HUES6 (cell line): ENCODE results near the gene RNF19B.

Experiments used
- H3K27ac ChIP-seq: 2 replicates; pipeline ENCODE4 v1.7.0; 2013; ENCODE audit warnings: low read depth, mild to moderate bottlenecking, low read length, inconsistent platforms
- H3K27me3 ChIP-seq: 2 replicates; pipeline ENCODE4 v1.6.1; 2013; ENCODE audit warnings: low read length; ENCODE audit not compliant: control insufficient read depth, insufficient read depth
- H3K36me3 ChIP-seq: 2 replicates; pipeline ENCODE4 v1.6.1; 2013; ENCODE audit warnings: low read length; ENCODE audit not compliant: control insufficient read depth, insufficient read depth
- H3K4me1 ChIP-seq: 2 replicates; pipeline ENCODE4 v1.6.1; 2013; ENCODE audit warnings: low read length; ENCODE audit not compliant: control insufficient read depth, insufficient read depth
- H3K4me3 ChIP-seq: 2 replicates; pipeline ENCODE4 v1.5.1; 2013; ENCODE audit warnings: low read depth, low read length
- H3K9ac ChIP-seq: one replicate; pipeline ENCODE4 v1.6.1; 2013; ENCODE audit warnings: mild to moderate bottlenecking, low read length
- H3K9me3 ChIP-seq: 2 replicates; pipeline ENCODE4 v1.6.1; 2013; ENCODE audit warnings: low read depth, low read length; ENCODE audit not compliant: control insufficient read depth, insufficient read depth

RNF19B gene

DNA sequence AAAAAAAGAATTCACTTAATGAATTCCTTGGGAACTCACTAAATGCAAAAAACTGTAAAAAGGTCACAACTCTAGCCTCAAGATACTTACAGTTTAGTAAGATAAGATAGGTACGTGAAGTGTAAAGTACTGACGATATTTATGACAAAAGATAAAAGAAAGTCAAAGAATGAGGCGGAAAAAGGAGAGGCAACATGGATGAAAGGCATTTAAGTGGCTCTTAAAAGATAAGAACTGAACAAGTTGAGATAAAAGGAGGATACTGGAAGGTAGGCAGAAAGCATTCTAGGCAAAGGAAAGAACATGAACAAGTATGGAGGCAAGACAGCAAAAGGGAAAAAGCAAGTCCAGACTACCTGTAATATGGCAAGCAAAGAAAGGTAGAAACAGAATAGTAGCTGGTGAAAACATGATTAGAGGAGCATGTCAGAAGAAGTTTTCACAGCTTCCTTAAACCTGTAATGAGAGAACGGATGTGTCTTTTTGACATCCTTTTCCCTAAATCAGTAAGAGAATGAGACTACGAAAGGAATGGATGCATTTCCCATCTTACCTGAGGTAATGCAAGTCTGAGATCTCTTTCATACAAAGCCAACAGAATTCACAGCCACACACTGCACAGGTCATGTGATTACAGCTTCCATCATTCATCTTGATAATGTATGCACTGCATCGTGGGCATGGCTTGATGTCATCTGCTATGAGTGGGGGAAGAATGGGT, 16.8 kb downstream of the RNF19B start:
- no peak overlapping the region for H3K27ac ChIP-seq

DNA sequence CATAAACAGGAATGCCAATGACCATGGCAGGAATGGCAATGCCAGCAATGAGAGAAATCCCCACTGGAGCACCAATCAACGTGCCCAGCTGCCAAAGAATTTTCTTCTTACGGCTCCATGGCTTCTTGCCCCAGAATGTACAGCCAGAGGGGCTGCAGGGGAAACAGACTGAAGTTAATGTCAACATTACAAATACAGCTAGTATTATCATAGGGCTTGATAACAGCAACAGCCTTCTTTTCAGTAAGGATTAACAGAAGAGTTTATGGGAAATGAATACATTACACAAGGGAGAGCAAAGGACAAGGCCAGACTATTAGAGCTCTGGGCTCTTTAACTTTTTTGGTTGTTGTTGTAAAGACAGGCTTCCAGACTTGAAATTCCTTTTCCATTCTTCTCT, 18.2 kb downstream of the RNF19B start:
- no peaks in the 10 kb centered on the region for H3K9me3 ChIP-seq
- no peak overlapping the region for H3K9ac ChIP-seq
- no peaks in the 10 kb centered on the region for H3K27me3 ChIP-seq
- no peak overlapping the region for H3K27ac ChIP-seq
- H3K4me1 ChIP-seq = no peaks in the 10 kb centered on the region; the same call in 1 of the 2 replicates
- peaks cover 56% of the 10 kb centered on the region for H3K36me3 ChIP-seq
- H3K4me3 ChIP-seq = no peak overlapping the region

More for the DNA sequence above, 16.8 kb downstream of the RNF19B start:
- Histone ChIP-seq H3K9ac (no peak overlapping the region), H3K4me3 (no peak overlapping the region), H3K4me1 (no peaks in the 10 kb centered on the region; the same call in 1 of the 2 replicates), H3K36me3 (peaks cover 49% of the 10 kb centered on the region), H3K9me3 (no peaks in the 10 kb centered on the region), H3K27me3 (no peaks in the 10 kb centered on the region)

- no peaks in the 10 kb centered on the region for H3K9me3 ChIP-seq
- no peaks in the 10 kb centered on the region; the same call in 1 of the 2 replicates for H3K4me1 ChIP-seq
- no peak overlapping the region for H3K9ac ChIP-seq
- no peak overlapping the region for H3K27ac ChIP-seq
- H3K36me3 ChIP-seq = peaks cover 72% of the 10 kb centered on the region
- H3K27me3 ChIP-seq = no peaks in the 10 kb centered on the region
- H3K4me3 ChIP-seq = no peak overlapping the region
These were observed 20.4 kb downstream of the RNF19B start for GRCh38 chr1:32944180-32944579.

DNA sequence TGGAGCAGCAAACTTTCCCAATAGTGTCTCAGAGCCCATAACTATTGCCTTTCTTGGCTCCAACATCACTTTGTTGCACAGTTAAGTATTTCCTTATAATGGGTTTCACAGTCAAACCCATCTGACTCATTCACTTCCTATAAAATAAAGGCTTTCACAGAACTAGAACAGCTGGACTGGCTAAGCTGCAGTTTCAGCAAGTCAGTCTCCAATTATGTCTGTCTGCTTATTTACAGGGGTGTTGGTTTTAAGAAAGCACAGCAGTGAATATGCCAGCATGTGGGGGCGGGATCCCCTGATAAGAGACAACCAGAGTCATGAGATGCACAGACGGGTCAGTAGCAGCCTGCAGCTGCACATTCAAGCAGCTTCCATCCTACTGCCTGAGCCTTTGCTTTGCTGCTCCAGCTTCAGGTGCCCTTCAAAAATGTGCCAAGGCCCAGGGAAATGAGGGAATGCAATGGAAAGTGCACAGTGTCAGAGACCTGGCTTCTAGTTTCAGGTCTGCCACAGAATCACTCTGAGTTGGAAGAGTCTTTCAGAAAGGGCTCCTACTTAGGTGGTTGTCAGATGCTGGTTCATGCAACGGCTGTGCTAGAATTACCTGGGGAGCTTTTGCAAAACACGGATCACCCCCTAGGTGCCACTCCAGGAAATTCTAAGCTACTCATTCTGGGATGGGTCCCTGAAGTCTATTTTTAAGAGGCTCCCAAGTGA, 24.8 kb downstream of the RNF19B start:
- Histone ChIP-seq H3K27ac (no peak overlapping the region), H3K27me3 (no peaks in the 10 kb centered on the region), H3K36me3 (peaks cover 62% of the 10 kb centered on the region), H3K4me1 (no peaks in the 10 kb centered on the region), H3K9ac (no peak overlapping the region), H3K4me3 (no peak overlapping the region), H3K9me3 (no peaks in the 10 kb centered on the region)

- peaks cover 6% of the 10 kb centered on the region; the same call in 1 of the 2 replicates for H3K4me1 ChIP-seq
- no peak overlapping the region for H3K4me3 ChIP-seq
- H3K27ac ChIP-seq = no peak overlapping the region
- no peak overlapping the region for H3K9ac ChIP-seq
- no peaks in the 10 kb centered on the region for H3K9me3 ChIP-seq
- H3K27me3 ChIP-seq = no peaks in the 10 kb centered on the region
- peaks cover 40% of the 10 kb centered on the region for H3K36me3 ChIP-seq
These were observed 27.5 kb downstream of the RNF19B start for GRCh38 chr1:32937061-32937460.

GRCh38 chr1:32934535-32934934, 30.1 kb downstream of the RNF19B start:
- H3K27me3 ChIP-seq = no peaks in the 10 kb centered on the region
- H3K4me3 ChIP-seq = no peak overlapping the region
- H3K27ac ChIP-seq = no peak overlapping the region
- H3K9ac ChIP-seq = no peak overlapping the region
- H3K9me3 ChIP-seq = no peaks in the 10 kb centered on the region
- peaks cover 21% of the 10 kb centered on the region for H3K36me3 ChIP-seq
- H3K4me1 ChIP-seq = peaks cover 6% of the 10 kb centered on the region; the same call in 1 of the 2 replicates

GRCh38 chr1:32933742-32934322, 30.8 kb downstream of the RNF19B start:
- Histone ChIP-seq H3K27me3 (peaks cover 4% of the 10 kb centered on the region; the same call in 1 of the 2 replicates), H3K4me3 (no peak overlapping the region), H3K4me1 (peaks cover 6% of the 10 kb centered on the region; the same call in 1 of the 2 replicates), H3K9me3 (no peaks in the 10 kb centered on the region), H3K27ac (peak overlapping the region; percentile 0; the same call in 1 of the 2 replicates), H3K9ac (no peak overlapping the region), H3K36me3 (peaks cover 19% of the 10 kb centered on the region)

GRCh38 chr1:32931760-32932159, 32.8 kb downstream of the RNF19B start:
- Histone ChIP-seq H3K4me1 (peaks cover 8% of the 10 kb centered on the region; the same call in 1 of the 2 replicates), H3K27me3 (peaks cover 23% of the 10 kb centered on the region), H3K9me3 (no peaks in the 10 kb centered on the region), H3K27ac (no peak overlapping the region), H3K9ac (no peak overlapping the region), H3K36me3 (peaks cover 9% of the 10 kb centered on the region), H3K4me3 (no peak overlapping the region)

- Histone ChIP-seq H3K4me3 (no peak overlapping the region), H3K4me1 (peaks cover 20% of the 10 kb centered on the region), H3K9ac (no peak overlapping the region), H3K27me3 (peaks cover 47% of the 10 kb centered on the region), H3K27ac (no peak overlapping the region), H3K36me3 (no peaks in the 10 kb centered on the region), H3K9me3 (no peaks in the 10 kb centered on the region)
These were observed 35.2 kb downstream of the RNF19B start for GRCh38 chr1:32929366-32929765.

DNA sequence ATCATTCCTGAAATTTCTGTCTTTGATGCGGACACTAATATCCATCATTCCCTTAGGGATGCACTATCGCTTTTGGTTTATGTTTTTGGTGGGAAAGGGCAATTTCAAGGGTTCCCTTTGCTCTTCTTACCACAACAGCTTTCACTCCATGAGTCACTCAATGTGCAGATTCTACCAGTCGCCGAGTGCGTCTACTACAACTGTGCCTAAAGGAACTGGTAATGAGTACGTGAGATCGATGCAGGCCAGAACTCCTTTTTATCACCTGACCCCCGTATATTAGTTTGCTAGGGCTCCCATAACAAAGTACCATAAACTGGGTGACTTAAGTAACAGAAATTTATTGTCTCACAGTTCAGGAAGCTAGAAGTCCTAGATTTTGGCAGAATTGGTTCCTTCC, 35.9 kb downstream of the RNF19B start:
- Histone ChIP-seq H3K27ac (no peak overlapping the region), H3K9ac (no peak overlapping the region), H3K4me3 (no peak overlapping the region), H3K27me3 (peaks cover 53% of the 10 kb centered on the region), H3K36me3 (no peaks in the 10 kb centered on the region), H3K4me1 (peaks cover 19% of the 10 kb centered on the region), H3K9me3 (no peaks in the 10 kb centered on the region)

GRCh38 chr1:32928285-32928684, 36.3 kb downstream of the RNF19B start:
- no peaks in the 10 kb centered on the region for H3K9me3 ChIP-seq
- H3K9ac ChIP-seq = no peak overlapping the region
- H3K27me3 ChIP-seq = peaks cover 58% of the 10 kb centered on the region
- no peak overlapping the region for H3K27ac ChIP-seq
- no peaks in the 10 kb centered on the region for H3K36me3 ChIP-seq
- H3K4me1 ChIP-seq = peaks cover 16% of the 10 kb centered on the region
- H3K4me3 ChIP-seq = no peak overlapping the region
